Forelimb muscle (tissue), 1 donor: ENCODE data around the gene ZNF511. TPM values are rescaled to one million over a fixed set of nuclear protein-coding genes. Genes with fewer than 3 reads are reported as not detected.

Experiments used
- DNase-seq: peaks from one replicate; pipeline ENCODE4 v3.0.0-alpha.2; 2013; ENCODE audit warnings: low read depth
- polyA plus RNA-seq: library from polyadenylated mRNA; unstranded; fragments of 120-200 nt; gene quantifications from one replicate; pipeline ENCODE4 v1.2.1, GENCODE V29; 2013; ENCODE audit not compliant: insufficient read length

ZNF511 gene
- polyA plus RNA-seq, 1 donor, result 37.4 TPM

DNA sequence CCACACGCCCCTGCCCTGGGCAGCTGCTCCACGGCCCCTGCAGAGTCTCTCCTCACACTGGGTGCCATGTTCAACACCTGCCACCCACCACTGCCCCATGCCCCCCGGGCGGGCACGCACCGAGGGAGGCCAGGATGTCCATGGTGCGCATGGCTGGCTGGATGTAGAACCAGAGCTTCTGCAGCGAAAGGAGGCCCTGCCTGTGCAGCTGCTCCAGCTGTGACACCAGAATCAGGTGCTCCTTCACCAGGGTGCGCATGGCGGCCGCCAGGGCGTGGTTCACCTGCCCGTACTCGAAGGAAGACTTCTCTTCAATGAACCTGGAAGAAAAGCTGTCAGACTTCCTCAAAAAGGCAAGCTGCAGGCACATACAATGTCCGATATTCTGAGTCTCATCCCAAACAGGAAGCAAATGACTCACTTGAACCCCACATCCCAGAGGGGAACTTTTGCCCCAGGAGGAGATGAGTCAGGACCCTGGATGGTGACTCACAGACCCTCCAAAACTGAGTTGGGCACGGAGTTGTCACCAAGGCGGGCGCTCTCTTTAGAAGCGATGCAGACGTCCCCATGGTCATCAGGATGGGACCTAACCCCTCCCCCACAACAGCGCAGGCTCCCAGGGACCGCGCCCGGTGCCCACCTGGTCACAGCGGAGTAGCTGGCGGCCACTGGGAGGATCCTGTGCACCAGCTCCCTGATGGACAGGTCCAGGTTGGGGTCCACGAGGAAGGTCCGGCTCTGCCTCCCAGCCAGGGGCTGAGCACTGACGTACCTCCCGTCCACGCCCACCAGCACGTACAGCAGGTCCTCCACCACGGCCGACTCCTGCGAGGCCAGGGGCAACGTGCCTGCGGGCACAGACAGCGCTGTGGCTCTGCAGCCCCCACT, 15.6 kb upstream of the ZNF511 start:
- DNase-seq, result no peak

DNA sequence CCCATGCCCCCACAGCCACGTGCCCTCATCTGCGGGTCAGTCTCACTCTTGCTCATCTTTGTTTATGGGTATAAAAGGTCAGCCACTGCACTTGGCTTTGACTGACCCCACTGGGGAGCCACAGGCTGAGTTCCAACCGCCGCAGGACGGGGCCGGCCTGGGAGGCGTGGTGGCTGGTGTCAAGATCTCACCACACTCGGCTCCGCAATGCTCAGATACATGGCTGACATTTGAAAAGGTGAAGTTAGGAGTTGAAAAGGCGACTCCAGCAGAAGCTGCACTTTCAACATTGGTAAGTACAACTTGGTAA, 14.9 kb upstream of the ZNF511 start:
- DNase-seq, result no peak

DNA sequence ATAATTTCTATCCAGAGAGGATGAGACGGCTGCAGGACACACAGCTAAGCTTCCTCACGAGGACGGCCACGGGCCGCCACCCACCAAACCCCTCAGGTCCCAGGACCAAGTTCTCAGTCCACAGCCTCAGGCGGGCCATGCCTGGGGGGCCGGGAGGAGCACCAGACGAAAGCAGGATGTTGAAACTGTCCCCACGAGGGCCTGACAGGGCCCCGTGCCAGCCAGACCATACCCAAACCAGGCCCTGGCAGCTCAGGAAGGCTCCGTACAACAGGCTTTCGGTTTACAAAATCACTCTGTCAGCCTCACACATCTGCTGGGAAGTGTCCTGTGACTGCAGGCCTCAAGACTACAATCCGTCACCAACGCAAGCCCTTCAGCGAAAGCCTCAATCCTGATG, 14.5 kb upstream of the ZNF511 start:
- no peak for DNase-seq

DNA sequence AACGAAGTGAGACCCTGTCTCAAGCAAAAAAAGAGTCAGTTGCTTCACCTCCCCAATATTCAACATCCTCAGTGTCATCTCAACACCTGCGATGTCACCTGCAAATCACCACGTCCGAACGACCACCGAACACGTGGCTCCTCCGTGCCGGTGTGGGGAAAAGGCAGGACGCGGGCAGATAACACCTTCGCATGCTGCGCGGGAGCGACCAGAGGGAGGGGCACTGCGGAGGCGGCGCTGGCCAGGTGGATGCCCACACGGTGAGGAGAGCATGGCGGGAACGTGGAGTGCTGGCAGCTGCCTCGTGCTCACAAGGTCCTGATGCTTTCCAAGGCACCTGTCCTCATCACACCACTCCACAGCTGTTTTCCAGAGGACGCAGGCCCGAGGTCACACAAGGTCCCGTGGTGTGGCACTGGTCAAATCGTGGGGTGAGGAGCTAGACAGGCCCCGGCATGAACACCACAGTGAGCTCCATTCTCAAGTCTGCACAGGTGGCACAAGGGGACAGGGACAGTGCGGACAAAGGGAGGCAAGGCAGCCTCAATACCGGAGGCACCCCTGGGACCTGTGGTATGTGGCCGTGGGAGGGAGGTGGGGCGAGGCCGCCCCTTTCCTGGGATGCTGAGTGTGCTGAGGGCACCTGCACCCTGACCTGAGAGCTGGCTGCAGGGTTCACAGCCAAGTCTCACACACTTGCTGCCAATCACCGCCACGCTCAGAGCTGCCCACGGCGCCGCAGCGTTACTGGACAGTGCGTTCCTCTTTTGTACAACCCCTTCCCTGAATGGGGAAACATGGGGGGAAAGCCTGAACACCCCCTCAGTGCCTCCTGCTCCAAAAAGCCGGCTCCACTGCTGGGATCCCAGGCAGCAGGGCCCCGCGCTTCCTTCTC, 13.0 kb upstream of the ZNF511 start:
- no peak for DNase-seq

DNA sequence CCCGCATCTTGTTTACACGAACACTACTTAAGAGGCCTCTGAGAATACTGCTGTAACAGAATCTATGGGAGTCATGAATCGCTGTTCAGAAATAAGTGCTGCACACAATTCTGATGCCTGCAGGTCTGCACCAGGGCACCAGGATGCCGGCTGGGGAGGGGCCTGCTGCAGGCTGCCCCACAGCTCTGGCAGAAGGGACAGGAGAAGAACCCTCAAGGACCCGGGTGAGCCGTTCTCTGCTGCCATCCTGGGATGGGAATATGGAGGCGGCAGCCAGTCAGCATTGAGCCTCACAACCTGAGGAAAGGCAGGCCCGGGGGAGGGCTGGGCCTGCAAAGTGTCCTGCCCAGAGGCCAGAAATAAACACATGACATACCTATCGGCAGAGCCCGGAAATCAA, 11.2 kb upstream of the ZNF511 start:
- no peak for DNase-seq

DNA sequence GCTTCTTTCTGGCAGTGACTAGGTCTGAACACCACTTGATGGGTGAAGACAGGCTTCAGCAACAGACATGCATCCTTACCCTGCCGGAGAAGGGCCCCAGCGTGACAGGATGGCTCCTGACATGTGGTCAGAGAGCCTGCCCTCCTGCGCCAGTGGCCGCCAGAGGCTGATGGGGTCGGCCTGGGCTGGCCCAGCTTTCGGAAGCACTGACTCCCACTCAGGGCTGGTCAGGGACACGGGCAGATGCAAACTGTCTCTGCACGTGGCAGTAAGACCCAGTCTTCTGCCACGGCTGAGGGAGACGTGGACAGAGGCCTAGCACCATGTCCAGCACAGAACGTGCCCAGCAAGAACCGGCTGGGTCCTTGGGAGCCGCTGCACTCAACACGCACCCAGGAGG, 10.2 kb upstream of the ZNF511 start:
- DNase-seq, result no peak

DNA sequence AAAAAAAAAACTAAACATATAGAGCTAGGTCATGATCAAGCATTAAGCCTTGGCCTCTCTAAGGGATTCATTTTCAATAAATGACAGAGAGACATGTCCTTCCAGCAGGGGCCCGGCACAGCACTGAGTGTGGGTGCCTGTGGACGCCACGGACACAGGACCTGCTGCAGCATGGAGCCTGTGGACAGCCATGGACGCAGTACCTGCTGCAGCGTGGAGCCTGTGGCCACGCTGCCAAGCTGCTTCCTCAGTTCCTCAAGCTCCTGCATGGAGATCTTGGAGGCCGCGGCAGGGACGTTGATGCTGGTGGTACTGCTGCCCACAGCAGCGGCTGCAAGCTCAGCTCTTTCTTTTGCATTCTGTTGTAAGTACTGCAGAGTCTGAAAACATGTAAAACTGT, 9.5 kb upstream of the ZNF511 start:
- no peak for DNase-seq

DNA sequence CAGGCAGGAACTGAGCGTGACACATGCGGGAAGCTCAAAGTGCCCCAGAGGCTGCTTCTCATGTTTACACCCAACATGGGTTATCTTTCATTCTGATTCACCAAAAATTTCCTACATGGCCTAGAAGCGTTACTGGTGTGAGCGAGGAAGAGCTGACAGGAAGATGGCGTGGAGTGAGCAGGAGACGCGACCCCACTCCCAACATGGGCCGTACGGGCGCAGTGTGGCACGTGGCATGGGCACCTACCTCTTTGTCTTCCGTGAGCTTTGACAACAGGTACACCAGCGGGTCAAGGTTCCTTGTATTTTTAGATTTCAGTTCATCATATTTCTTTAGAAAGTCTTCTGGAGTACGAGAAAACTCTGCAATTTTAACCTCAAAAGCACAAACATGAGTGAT, 9.0 kb upstream of the ZNF511 start:
- no peak for DNase-seq

DNA sequence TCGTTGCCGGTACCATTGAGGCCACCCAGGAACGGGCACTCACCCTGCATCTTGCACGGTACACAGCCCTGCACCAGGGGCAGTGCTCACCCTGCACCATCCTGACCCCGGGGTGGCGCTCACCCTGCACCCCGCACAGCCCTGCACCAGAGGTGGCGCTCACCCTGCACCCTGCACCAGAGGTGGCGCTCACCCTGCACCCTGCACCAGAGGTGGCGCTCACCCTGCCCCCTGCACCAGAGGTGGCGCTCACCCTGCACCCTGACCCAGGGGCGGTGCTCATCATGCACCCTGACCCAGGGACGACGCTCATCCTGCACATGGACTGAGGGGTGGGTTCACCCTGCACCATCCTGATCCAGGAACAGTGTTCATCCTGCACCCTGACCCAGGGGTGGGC, 6.5 kb upstream of the ZNF511 start:
- DNase-seq, result no peak

DNA sequence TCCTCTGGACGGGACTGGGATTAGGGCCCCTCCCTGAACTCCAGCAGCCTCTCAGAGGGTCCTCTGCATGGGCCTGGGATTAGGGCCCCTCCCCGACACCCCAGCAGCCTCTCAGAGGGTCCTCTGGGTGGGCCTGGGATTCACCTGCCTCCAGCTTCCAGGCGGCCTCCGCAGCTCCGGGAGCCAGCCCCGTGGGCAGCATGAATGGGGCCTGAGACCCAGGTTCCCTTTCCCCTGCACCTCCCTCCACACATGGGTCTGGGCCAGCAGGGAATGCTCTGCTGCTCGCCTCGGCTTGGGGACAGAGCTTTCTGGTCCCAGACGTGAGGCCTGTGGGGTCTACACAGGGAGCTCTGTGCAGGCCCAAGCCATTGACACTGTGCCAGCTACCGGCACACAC, 5.5 kb upstream of the ZNF511 start:
- no peak for DNase-seq

DNA sequence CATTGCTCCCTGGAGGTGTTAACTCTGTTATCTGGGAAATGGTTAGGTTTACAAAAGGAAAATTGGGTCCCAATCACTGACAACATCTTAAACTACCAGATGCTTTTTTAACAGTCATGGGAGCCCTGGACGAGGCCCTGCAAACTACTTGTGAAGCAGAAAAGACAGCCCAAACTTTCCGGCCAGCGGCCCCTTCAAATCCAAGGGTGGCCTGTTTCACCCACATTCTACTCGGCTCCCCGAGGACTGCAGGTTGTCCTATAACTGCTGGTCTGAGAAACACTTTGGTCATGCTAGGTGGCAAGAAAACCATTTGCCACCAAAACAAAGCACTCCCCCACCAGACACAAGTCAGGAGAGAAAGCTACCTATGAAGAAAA, 2.6 kb upstream of the ZNF511 start:
- no peak for DNase-seq

DNA sequence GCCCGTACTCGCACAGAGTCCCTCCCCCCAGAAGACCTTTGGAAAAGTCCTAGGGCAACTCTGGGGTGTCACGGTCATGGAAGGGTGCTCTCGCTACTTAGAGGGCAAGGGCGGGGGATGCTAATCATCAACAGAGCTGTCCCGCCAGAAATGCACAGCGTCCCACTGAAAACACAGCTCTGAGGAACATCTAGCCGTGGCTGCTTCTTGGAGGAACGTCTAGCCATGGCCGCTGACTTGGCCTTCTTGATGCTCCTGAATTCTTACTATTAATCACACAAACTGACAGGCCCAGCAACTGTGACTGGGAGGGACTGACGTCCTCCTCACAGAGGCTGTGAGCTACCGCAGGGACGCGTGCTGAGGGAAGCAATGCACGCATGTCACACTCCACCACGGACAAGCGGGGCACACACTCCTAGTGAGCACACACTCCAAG, 1.8 kb upstream of the ZNF511 start:
- DNase-seq, result no peak

DNA sequence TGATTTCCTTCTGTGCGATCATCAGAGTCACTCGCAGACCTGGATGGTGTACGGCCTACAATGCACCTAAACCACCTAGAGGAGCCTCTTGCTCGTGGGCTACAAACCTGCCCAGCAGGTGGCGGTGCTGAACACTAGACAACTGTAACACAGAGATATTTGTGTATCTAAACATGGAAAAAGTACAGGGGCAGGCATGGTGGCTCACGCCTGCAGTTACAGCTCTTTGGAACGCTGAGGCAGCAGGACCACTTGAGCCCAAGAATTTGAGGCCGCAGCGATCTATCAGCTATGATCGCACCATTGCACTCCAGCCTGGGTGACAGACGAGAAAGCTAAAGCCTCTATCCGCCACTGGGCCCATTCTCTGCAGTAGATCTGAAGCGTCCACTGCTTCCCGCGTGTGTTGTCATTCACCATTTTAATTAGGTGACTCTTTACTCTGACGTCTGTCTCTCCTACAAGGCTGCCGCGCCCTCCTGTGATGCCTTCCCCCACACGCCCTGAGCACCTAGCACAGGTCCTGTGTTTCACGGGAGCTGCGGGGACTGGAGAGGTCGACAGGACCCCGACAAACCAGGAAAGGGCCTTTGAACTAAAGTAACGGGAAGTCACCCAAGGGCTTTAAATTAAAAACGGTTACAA, 816 bp upstream of the ZNF511 start:
- DNase-seq, result no peak

DNA sequence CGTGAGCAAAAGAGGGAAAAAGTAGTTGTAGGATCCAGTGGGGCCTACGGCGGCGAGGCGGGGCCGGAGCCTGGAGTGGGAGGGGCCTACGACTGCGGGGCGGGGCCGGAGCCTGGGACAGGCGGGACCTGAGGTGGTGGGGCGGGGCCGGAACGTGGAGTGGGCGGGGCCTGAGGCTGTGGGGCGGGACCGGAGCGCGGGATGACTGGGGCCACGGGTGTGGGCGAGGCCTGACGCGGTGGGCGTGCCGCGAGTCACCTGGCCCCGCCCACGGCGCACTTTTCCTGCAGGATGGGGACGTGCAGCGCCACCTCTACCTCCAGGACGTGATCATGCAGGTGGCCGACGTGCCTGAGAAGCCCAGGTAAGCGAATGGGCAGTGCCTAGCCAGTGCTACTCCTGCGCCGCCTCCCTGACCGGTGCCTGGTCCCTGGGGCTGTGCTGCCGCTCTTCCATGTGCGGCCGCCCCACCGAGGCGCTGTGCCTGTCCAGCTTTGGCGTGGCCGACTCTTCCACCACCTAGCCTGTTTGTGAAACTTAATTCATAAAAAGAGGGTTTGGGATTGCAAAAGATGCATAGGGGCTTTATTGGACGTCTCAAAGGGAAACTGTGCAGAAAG, 496 bp downstream of the ZNF511 start:
- DNase-seq, result peak; percentile 47

DNA sequence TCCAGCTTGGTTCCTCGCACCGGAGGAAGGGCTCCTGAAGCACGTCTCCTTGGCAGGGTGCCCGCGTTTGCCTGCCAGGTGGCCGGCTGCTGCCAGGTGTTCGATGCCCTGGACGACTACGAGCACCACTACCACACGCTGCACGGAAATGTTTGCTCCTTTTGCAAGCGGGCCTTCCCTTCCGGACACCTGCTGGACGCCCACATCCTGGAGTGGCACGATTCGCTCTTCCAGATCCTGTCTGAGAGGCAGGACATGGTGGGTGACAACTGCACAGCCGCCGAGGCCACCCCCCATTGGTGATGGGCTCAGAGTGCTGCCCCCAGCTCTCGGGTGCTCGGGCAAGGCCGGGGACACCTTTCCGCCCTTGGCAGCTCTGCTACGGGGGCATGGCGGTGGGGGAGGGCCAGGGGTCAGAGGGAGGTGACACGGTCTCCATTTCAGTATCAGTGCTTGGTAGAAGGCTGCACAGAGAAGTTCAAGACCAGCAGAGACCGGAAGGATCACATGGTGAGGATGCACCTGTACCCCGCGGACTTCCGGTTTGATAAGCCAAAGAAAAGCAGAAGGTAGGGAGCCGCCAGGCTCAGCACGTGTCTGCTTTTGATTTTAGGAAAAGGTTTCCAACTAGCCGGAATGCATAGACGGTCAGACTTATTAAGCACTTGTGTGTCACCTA, 1.1 kb downstream of the ZNF511 start:
- DNase-seq, result no peak

DNA sequence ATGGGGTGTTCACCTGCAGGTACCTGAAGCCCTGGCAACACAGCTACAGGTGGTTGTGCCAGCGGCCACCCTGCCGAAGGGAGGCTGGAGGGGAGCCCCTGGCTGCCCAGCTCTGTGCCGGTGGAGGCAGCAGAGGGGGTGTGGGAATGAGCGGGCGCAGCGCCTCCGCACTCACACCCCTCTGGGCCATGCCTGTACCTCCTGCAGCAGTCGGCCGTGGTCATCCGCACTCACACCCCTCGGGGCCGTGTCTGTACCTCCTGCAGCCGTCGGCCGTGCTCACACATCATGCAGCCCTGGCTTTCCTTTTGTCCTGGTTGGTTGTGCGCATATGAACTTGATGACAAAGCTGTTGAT, 1.7 kb downstream of the ZNF511 start:
- DNase-seq, result no peak

DNA sequence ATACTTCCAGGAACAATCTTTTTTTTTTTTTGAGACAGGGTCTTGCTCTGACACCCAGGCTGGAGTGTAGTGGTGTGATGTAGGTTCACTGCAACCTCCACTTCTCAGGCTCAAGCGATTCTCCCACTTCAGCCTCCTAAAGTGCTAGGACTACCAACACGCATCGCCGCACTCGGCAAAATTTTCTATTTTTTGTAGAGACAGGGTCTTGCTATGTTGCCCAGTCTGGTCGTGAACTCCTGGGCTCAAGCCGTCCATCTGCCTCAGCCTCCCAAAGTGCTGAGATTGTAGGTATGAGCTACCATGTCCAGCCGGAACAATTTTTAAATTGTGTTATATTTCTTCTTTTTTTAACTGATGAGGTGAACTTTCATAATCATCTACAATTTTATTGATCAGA, 2.1 kb downstream of the ZNF511 start:
- no peak for DNase-seq

DNA sequence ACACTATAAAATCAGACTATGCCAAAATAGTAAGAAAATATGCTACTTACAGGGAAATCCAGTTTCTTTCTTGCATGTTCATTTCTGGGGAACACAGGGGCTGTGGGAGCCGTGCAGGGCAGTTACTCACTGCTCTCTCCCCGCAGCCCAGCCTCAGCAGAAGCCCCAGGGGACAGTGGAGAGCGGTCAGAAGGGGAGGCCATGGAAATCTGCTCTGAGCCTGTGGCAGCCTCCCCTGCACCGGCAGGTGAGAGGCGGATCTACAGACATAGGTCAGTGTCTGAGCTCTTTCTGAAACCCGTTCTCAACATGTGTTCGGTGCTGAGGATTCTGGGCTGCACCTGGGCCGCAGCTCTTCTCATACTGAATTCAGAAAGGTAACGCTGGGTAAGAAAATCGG, 2.9 kb downstream of the ZNF511 start:
- no peak for DNase-seq

DNA sequence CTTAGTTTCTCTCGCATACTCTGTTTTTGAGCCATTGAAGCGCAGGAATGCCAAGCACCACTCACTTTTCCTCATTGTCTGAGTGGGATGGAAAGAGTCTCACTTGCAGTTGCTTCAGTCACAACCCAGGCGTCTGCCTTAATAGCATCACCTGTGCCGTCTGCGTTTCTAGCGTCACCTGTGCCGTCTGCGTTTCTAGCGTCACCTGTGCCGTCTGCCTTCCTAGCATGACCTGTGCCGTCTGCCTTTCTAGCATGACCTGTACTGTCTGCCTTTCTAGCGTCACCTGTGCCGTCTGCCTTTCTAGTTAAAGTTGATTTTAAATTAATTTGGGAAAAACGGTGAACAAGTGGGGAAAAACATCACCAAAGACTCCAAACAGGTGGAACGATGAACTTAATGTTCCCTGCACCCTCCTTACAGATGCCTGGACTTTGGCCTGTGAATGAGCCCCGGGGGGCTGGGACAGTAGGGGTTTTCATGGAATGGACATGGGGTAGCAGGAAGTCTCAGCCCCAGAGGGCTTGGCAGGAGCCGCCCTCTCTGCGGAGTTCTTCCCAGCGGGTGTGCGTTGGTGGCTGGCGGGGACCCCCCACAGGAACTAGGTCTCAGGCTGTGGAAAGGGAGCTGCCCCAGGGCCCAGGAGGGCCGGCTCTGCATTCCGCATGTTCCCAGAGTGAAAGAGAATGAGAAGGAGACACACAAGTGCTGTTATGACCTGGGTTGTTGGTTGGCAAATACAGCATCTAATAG, 3.5 kb downstream of the ZNF511 start:
- DNase-seq, result no peak

DNA sequence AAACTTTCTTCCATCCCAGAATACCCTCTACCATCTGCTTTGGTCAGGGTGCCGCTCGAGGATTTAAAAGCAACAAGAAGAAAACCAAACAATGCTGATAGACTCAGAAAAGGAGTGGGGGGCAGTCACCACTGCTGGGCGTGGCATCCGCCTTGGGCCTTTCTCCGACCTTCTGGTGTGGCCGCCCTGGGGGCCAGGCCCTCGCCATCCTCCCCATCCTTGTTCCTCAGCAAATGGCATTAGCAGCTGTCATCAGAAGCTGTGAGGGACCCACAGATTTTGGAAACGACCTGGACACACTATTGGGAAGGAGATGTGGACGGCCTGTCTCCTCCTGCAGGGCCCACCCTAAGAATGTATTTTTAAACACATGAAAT, 4.0 kb downstream of the ZNF511 start:
- DNase-seq, result no peak

DNA sequence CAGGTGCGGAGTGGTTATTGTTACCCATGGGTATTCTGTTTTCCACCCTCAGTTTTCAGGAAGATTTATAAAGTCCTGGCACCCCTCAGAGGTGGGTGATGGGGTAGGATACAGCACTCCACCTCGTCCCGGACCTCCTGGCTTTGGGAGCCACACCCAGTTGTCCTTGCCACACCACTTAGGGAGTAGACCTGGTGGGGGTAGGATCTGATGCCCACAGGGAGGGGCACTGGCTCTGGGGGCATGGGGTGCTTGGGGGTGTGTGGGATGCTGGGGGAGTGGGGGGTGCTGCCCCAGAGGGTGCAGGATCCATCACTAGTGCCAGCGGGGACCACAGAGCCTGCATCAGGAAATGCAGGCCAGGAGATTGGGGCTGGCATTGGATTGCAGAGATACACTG, 4.5 kb downstream of the ZNF511 start:
- DNase-seq, result no peak
